HCT116 (cell line): Measurements from ENCODE around the gene ZNF33A. TPM values are rescaled to one million over a fixed set of nuclear protein-coding genes. Genes with fewer than 3 reads are reported as not detected.

Source experiments
- ATAC-seq: fragments of 200-7000 bp; cut with Tn5 transposase; 2 replicates; pipeline ENCODE4 v1.9.1; 2020; ENCODE audit warnings: mild to moderate bottlenecking, moderate library complexity
- BruUV-seq: library from RNA; stranded (reverse); fragments of 400-500 nt; replicated peaks from 2 replicates; lab custom pipeline; 2021; lab: Mats Ljungman, UMichigan
- CTCF ChIA-PET: fragments of 300-600 bp; sonication (Branson Sonifier 250); formaldehyde crosslinking; loops from one replicate; lab custom pipeline; 2021; ENCODE audit warnings: antibody characterized with exemption; lab: Charles Lee
- POLR2A ChIA-PET: fragments of 300-600, 350-600 bp; sonication (Branson Sonifier 250); formaldehyde crosslinking; loops from one replicate; lab custom pipeline; 2021; ENCODE audit warnings: antibody characterized with exemption; lab: Charles Lee
- RAD21 ChIA-PET, 2 experiments: fragments of 300-600 bp; sonication (Branson Sonifier 250); formaldehyde crosslinking; loops; one replicate each; lab custom pipeline; 2023; ENCODE audit warnings: low total read pairs in 2 of 2; ENCODE audit not compliant: uncharacterized antibody in 2 of 2, unreplicated experiment in 2 of 2, low non-redundant PET in 1 of 2; lab: Charles Lee
- DNase-seq: peaks from one replicate; pipeline ENCODE4 v3.0.0-alpha.2; 2010; ENCODE audit warnings: low read depth, low spot score
- H2AFZ ChIP-seq: fragments of 200-600 bp; shearing (Covaris generic), sonication (generic); 2 replicates; pipeline ENCODE4 v1.6.1; 2017; ENCODE audit warnings: low read depth, mixed run types, mixed read lengths, antibody characterized with exemption, low read length; ENCODE audit not compliant: poor library complexity, severe bottlenecking
- H3K27ac ChIP-seq: 2 replicates; pipeline ENCODE4 v1.5.1; 2012; ENCODE audit warnings: low read depth, low read length
- H3K27me3 ChIP-seq: fragments of 200-600 bp; sonication (generic); 2 replicates; pipeline ENCODE4 v1.6.1; 2016; ENCODE audit warnings: mixed run types, low read length, mixed read lengths; ENCODE audit not compliant: insufficient read depth
- H3K36me3 ChIP-seq, 2 experiments: fragments of 200-500 bp in 1 of 2; fragments of 200-600 bp in 1 of 2; sonication (Bioruptor generic) in 1 of 2; sonication (generic) in 1 of 2; 2 replicates each; pipeline versions ENCODE4 v1.5.1 to v1.6.1; 2014 to 2016; ENCODE audit warnings: low read length in 2 of 2, inconsistent platforms in 1 of 2, mixed read lengths in 1 of 2, mixed run types in 1 of 2; ENCODE audit not compliant: insufficient read depth in 2 of 2, control insufficient read depth in 1 of 2
- H3K4me1 ChIP-seq, 2 experiments: fragments of 200-600 bp in 1 of 2; sonication (generic) in 1 of 2; 2 replicates each; pipeline versions ENCODE4 v1.5.1 to v1.6.1; 2012 to 2017; ENCODE audit warnings: low read length in 2 of 2, inconsistent platforms in 1 of 2, mild to moderate bottlenecking in 1 of 2, mixed read lengths in 1 of 2, mixed run types in 1 of 2, moderate library complexity in 1 of 2; ENCODE audit not compliant: insufficient read depth in 2 of 2, control insufficient read depth in 1 of 2
- H3K4me2 ChIP-seq: fragments of 200-600 bp; sonication (generic); 2 replicates; pipeline ENCODE4 v1.6.1; 2017; ENCODE audit warnings: mixed run types, low read length, mixed read lengths
- H3K4me3 ChIP-seq, 2 experiments: fragments of 200-600 bp in 1 of 2; sonication (generic) in 1 of 2; replicated peaks in 1 of 2; 2 replicates each; pipeline ENCODE4 v1.5.1; 2011 to 2016; ENCODE audit warnings: low read length in 2 of 2, control low read depth in 1 of 2, low read depth in 1 of 2, mild to moderate bottlenecking in 1 of 2, mixed read lengths in 1 of 2, mixed run types in 1 of 2
- H3K79me2 ChIP-seq: fragments of 200-600 bp; sonication (generic); 2 replicates; pipeline ENCODE4 v1.6.1; 2017; ENCODE audit warnings: mild to moderate bottlenecking, mixed run types, low read length, moderate library complexity, mixed read lengths; ENCODE audit not compliant: insufficient read depth
- H3K9ac ChIP-seq: fragments of 200-600 bp; sonication (generic); 2 replicates; pipeline ENCODE4 v1.6.1; 2016; ENCODE audit warnings: low read length, mixed read lengths
- H3K9me2 ChIP-seq: fragments of 200-600 bp; sonication (generic), shearing (Covaris generic); 2 replicates; pipeline ENCODE4 v1.6.1; 2017; ENCODE audit warnings: mixed run types, mild to moderate bottlenecking, moderate library complexity; ENCODE audit not compliant: insufficient read depth
- H3K9me3 ChIP-seq, 2 experiments: fragments of 200-500 bp in 1 of 2; fragments of 200-600 bp in 1 of 2; sonication (Bioruptor generic) in 1 of 2; sonication (generic) in 1 of 2; 2 replicates each; pipeline ENCODE4 v1.6.1; 2014 to 2017; ENCODE audit warnings: low read length in 2 of 2, mixed read lengths in 2 of 2, inconsistent platforms in 1 of 2, low read depth in 1 of 2, mild to moderate bottlenecking in 1 of 2, mixed run types in 1 of 2, moderate library complexity in 1 of 2; ENCODE audit not compliant: control insufficient read depth in 1 of 2, insufficient read depth in 1 of 2
- H4K20me1 ChIP-seq: fragments of 200-600 bp; sonication (generic), shearing (Covaris generic); 2 replicates; pipeline ENCODE4 v1.6.1; 2017; ENCODE audit warnings: mixed run types, mild to moderate bottlenecking, moderate library complexity; ENCODE audit not compliant: insufficient read depth
- ATF3 ChIP-seq: IDR thresholded peaks from 2 replicates; pipeline ENCODE4 v1.6.1; 2012
- CEBPB ChIP-seq: IDR thresholded peaks from 2 replicates; pipeline ENCODE4 v1.6.1; 2012; ENCODE audit warnings: low read depth
- EGR1 ChIP-seq: IDR thresholded peaks from 2 replicates; pipeline ENCODE4 v1.6.1; 2012; ENCODE audit warnings: low read depth
- EZH2 ChIP-seq: fragments of 200-600 bp; sonication (generic); IDR thresholded peaks from 2 replicates; pipeline ENCODE4 v1.6.1; 2017; ENCODE audit warnings: antibody characterized with exemption, mixed run types
- EZH2phosphoT487 ChIP-seq: fragments of 200-600 bp; IDR thresholded peaks from 2 replicates; pipeline ENCODE4 v1.6.1; 2018; ENCODE audit warnings: antibody characterized with exemption, borderline replicate concordance
- POLR2A ChIP-seq: IDR thresholded peaks from 2 replicates; pipeline ENCODE4 v1.7.0; 2011; ENCODE audit warnings: borderline replicate concordance; ENCODE audit not compliant: insufficient read depth, insufficient read length; ENCODE audit errors: extremely low read depth
- POLR2AphosphoS5 ChIP-seq: IDR thresholded peaks from 2 replicates; pipeline ENCODE4 v1.6.1; 2011; ENCODE audit warnings: mild to moderate bottlenecking, low read depth, low read length, moderate library complexity
- SIN3A ChIP-seq: IDR thresholded peaks from 2 replicates; pipeline ENCODE4 v1.6.1; 2012; ENCODE audit warnings: low read depth
- SP1 ChIP-seq: IDR thresholded peaks from 2 replicates; pipeline ENCODE4 v1.6.1; 2012; ENCODE audit warnings: low read depth
- SRF ChIP-seq: IDR thresholded peaks from 2 replicates; pipeline ENCODE4 v1.6.1; 2012; ENCODE audit warnings: low read depth
- TCF7L2 ChIP-seq: IDR thresholded peaks from 2 replicates; pipeline ENCODE4 v1.7.0; 2011; ENCODE audit warnings: borderline replicate concordance, inconsistent platforms; ENCODE audit not compliant: insufficient read depth, insufficient read length; ENCODE audit errors: extremely low read depth
- ZBTB33 ChIP-seq: IDR thresholded peaks from 2 replicates; pipeline ENCODE4 v1.6.1; 2011; ENCODE audit warnings: mild to moderate bottlenecking, low read length, moderate library complexity; ENCODE audit not compliant: insufficient replicate concordance; ENCODE audit errors: extremely low read depth
- ZFX ChIP-seq: fragments of 450-650 bp; IDR thresholded peaks from 2 replicates; pipeline ENCODE4 v1.6.1; 2017
- ZNF274 ChIP-seq: fragments of 200-500 bp; sonication (Bioruptor generic); IDR thresholded peaks from 2 replicates; pipeline ENCODE4 v1.6.1; 2014; ENCODE audit warnings: mild to moderate bottlenecking, low read depth, low read length, inconsistent platforms
- intact Hi-C: fragments of 100-400 bp; cut with micrococcal nuclease; formaldehyde crosslinking; loops from 2 replicates; pipeline ENCODE4 v1.10.0; 2022
- total RNA-seq: library from RNA; stranded (reverse); gene quantifications from one replicate; pipeline ENCODE4 v1.2.1, GENCODE V29; 2021; ENCODE audit not compliant: unreplicated experiment

Gene ZNF33A
- total RNA-seq, 1 experiment from 2014 or later, result 21.2 TPM

DNA sequence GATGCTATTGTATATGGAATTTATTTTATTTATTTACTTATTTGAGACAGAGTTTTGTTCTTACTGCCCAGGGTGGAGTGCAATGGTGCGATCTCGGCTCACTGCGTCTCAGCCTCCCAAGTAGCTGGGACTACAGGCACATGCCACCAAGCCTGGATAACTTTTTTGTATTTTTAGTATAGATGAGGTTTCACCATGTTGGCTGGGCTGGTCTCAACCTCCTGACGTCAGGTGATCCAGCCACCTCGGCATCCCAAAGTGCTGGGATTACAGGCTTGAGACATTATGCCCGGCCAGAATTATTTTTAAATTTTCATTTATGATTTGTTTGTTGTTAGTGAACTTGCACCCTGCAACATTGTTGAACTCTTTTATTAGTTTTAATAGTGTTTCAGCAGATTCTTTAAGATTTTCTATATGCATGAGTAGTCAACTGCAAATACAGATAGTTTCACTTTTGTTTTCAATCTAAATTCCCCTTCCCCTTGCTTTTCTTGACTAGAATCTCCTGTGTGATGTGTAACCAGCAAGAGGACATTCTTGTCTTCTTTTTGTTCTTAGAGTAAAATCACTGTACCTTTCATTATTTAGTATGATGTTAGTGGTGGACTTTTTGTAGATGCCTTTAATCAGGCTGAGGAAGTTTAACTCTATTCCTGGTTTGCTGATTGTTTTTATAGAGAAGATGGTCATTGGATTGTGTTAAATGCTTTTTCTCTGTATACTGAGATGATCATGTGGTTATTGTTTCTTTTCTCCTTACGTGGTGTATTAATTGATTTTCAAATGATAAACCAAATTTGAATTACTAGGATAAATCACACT lies 27.8 kb downstream of the ZNF33A start:
- H3K27me3 ChIP-seq, result no peaks in the 10 kb centered on the region
- no peak overlapping the region for H3K4me2 ChIP-seq
- TF ChIP-seq EZH2 (no peak), TCF7L2 (no peak), POLR2A (no peak), EGR1 (no peak), CEBPB (no peak), ZBTB33 (no peak), SIN3A (no peak), POLR2AphosphoS5 (no peak), ZNF274 (no peak), ZFX (no peak), SP1 (no peak), EZH2phosphoT487 (no peak), SRF (no peak), ATF3 (no peak)
- TF ChIP-seq, all 23 proteins: peak for 0
- RAD21 ChIA-PET, result no interaction called here
- H3K9me3 ChIP-seq, result no peaks in the 10 kb centered on the region
- H3K4me1 ChIP-seq, result no peaks in the 10 kb centered on the region
- H3K9ac ChIP-seq, result no peak overlapping the region
- POLR2A ChIA-PET, result no interaction called here
- BruUV-seq, result no TSS peak
- H3K4me3 ChIP-seq, result no peak overlapping the region
- no peaks in the 10 kb centered on the region for H3K9me2 ChIP-seq
- no peak for ATAC-seq
- peaks cover 0 to 6% of the 10 kb centered on the region in 2 experiments; a peak in 3 of 4 replicates for H3K36me3 ChIP-seq
- no peak for DNase-seq
- H4K20me1 ChIP-seq, result no peaks in the 10 kb centered on the region
- H3K79me2 ChIP-seq, result no peaks in the 10 kb centered on the region
- intact Hi-C loops, result no loop called here
- no peak overlapping the region for H2AFZ ChIP-seq
- no peak overlapping the region for H3K27ac ChIP-seq
- CTCF ChIA-PET, result no interaction called here
